Neural progenitor cell (in vitro differentiated cells): ENCODE results near the gene THAP2.

Experiments
- EZH2 ChIP-seq: fragments of 200-600 bp; sonication (generic); IDR thresholded peaks from 2 replicates; pipeline ENCODE4 v1.6.1; 2017; ENCODE audit warnings: antibody characterized with exemption, mild to moderate bottlenecking, moderate library complexity
- TF ChIP-seq, protein P1 (sequence below): fragments of 200-600 bp; sonication (generic); IDR thresholded peaks from 2 replicates; pipeline ENCODE4 v1.5.1; 2017; ENCODE audit warnings: antibody characterized with exemption, mild to moderate bottlenecking

DNA sequence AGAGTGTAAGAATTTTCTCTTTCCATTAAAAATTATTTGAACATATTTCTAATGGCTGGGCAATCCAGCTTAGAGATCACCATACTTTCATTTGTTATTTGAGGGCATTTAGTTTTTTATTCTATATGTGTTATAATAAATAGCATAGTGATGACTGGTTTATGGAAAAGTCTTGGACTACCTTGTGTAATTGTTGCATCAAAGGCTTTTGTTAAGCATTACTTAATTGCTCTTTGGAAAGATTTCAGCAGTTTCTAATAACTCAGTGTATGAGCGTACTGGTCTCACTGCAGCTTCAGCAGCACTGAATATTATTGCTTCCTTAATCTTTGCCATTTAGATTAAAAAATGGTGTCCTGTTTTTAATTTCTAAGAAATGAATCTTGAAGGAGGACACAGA is 44.6 kb downstream of the THAP2 start:
- TF ChIP-seq, protein P1, sequence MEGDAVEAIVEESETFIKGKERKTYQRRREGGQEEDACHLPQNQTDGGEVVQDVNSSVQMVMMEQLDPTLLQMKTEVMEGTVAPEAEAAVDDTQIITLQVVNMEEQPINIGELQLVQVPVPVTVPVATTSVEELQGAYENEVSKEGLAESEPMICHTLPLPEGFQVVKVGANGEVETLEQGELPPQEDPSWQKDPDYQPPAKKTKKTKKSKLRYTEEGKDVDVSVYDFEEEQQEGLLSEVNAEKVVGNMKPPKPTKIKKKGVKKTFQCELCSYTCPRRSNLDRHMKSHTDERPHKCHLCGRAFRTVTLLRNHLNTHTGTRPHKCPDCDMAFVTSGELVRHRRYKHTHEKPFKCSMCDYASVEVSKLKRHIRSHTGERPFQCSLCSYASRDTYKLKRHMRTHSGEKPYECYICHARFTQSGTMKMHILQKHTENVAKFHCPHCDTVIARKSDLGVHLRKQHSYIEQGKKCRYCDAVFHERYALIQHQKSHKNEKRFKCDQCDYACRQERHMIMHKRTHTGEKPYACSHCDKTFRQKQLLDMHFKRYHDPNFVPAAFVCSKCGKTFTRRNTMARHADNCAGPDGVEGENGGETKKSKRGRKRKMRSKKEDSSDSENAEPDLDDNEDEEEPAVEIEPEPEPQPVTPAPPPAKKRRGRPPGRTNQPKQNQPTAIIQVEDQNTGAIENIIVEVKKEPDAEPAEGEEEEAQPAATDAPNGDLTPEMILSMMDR: no peak
- no peak for TF ChIP-seq EZH2
